ENCODE measurements around the gene QSOX1.

DNA sequence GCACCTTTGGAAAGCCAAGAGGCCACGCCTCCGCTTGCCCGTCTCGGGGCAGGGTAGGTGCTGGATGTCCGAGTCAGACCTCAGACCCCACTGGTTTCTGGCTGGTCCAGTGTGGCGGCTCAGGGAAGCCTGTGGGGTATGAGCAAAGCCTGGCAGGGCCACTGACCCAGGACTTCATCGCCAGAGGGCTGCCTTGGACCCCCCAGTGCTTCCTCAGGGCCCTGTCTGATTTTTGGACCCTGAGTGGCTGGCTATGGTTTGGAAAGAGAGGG is 95.8 kb downstream of the QSOX1 start:
- TF ChIP-seq, protein P1, sequence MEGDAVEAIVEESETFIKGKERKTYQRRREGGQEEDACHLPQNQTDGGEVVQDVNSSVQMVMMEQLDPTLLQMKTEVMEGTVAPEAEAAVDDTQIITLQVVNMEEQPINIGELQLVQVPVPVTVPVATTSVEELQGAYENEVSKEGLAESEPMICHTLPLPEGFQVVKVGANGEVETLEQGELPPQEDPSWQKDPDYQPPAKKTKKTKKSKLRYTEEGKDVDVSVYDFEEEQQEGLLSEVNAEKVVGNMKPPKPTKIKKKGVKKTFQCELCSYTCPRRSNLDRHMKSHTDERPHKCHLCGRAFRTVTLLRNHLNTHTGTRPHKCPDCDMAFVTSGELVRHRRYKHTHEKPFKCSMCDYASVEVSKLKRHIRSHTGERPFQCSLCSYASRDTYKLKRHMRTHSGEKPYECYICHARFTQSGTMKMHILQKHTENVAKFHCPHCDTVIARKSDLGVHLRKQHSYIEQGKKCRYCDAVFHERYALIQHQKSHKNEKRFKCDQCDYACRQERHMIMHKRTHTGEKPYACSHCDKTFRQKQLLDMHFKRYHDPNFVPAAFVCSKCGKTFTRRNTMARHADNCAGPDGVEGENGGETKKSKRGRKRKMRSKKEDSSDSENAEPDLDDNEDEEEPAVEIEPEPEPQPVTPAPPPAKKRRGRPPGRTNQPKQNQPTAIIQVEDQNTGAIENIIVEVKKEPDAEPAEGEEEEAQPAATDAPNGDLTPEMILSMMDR (IDR thresholded peaks at IDR 0.05 in 4 of 5, conservative IDR thresholded peaks at IDR 0.05 in 1 of 5) = no peak
- TF ChIP-seq POLR2A (IDR thresholded peaks at IDR 0.05) = no peak
